K562 (cell line): ENCODE results near the gene LECT2. TPM values are rescaled to one million over a fixed set of nuclear protein-coding genes. Genes with fewer than 3 reads are reported as not detected.

ENCODE experiments used
- ATAC-seq: fragments of 200-7000 bp; cut with Tn5 transposase; 3 replicates; pipeline ENCODE4 v1.9.1; 2020; ENCODE audit warnings: moderate library complexity
- BruUV-seq: library from RNA; stranded (reverse); fragments of 400-500 nt; replicated peaks from 2 replicates; lab custom pipeline; 2021; lab: Mats Ljungman, UMichigan
- CTCF ChIA-PET: fragments of 300-600 bp; formaldehyde crosslinking; extraction: SDS; loops from one replicate; lab custom pipeline; 2021; ENCODE audit warnings: low intra/inter-chr PET ratio; lab: Yijun Ruan, JAX
- POLR2A ChIA-PET: fragments of 300-600, 350-650 bp; sonication (Branson Sonifier 250); formaldehyde crosslinking; extraction: SDS; loops from one replicate; lab custom pipeline; 2021; ENCODE audit warnings: antibody characterized with exemption, inconsistent platforms; lab: Yijun Ruan, JAX
- DNase-seq, 4 experiments: peaks; one replicate each; pipeline versions ENCODE4 v3.0.0 to v3.0.0-alpha.2; 2011 to 2018; ENCODE audit warnings: low spot score in 3 of 4, mixed read lengths in 3 of 4; ENCODE audit errors: extremely low read depth in 1 of 4
- FAIRE-seq: peaks from 2 replicates; lab custom pipeline; 2011; peaks lifted over from hg19 to GRCh38; lab: Jason Lieb, UNC
- H2AFZ ChIP-seq: 2 replicates; pipeline ENCODE4 v1.6.0; 2011; ENCODE audit warnings: low read depth, low read length, control low read depth, inconsistent platforms
- H3K27ac ChIP-seq: fragments of 200-600 bp; 3 replicates; pipeline ENCODE4 v1.8.0; 2011; ENCODE audit warnings: low read depth, mild to moderate bottlenecking, control low read depth, inconsistent platforms, low read length, moderate library complexity, mixed read lengths; ENCODE audit errors: extremely low read depth
- H3K27me3 ChIP-seq, 2 experiments: fragments of 300-600 bp in 1 of 2; 2 replicates in 1 of 2; 3 replicates in 1 of 2; pipeline versions ENCODE4 v1.6.0 to v1.8.0; 2011; ENCODE audit warnings: inconsistent platforms in 2 of 2, low read length in 2 of 2, mild to moderate bottlenecking in 1 of 2, mixed read lengths in 1 of 2, moderate library complexity in 1 of 2; ENCODE audit not compliant: control insufficient read depth in 2 of 2, insufficient read depth in 2 of 2
- H3K36me3 ChIP-seq: fragments of 300-600 bp; 3 replicates; pipeline ENCODE4 v1.8.0; 2011; ENCODE audit warnings: mild to moderate bottlenecking, low read length, inconsistent platforms; ENCODE audit not compliant: control insufficient read depth, insufficient read depth
- H3K4me1 ChIP-seq, 2 experiments: fragments of 200-600 bp in 1 of 2; replicated peaks in 1 of 2; 2 replicates in 1 of 2; 3 replicates in 1 of 2; pipeline versions ENCODE4 v1.5.1 to v1.8.0; 2011; ENCODE audit warnings: inconsistent platforms in 2 of 2, low read length in 2 of 2, mild to moderate bottlenecking in 1 of 2, mixed read lengths in 1 of 2, moderate library complexity in 1 of 2; ENCODE audit not compliant: control insufficient read depth in 2 of 2, insufficient read depth in 2 of 2
- H3K4me2 ChIP-seq: 2 replicates; pipeline ENCODE4 v1.6.1; 2011; ENCODE audit warnings: low read length, control low read depth, inconsistent platforms, mixed read lengths; ENCODE audit not compliant: insufficient read depth
- H3K4me3 ChIP-seq: fragments of 200-600 bp; sonication (generic), shearing (Covaris generic); 2 replicates; pipeline ENCODE4 v1.5.1; 2016; ENCODE audit warnings: control low read depth, inconsistent platforms
- H3K79me2 ChIP-seq: fragments of 200-600 bp; 3 replicates; pipeline ENCODE4 v1.8.0; 2011; ENCODE audit warnings: low read length, inconsistent platforms; ENCODE audit not compliant: control insufficient read depth, insufficient read depth
- H3K9ac ChIP-seq, 2 experiments: 2 replicates each; pipeline versions ENCODE4 v1.6.0 to v1.6.1; 2011; ENCODE audit warnings: low read depth in 2 of 2, low read length in 2 of 2, control low read depth in 1 of 2, inconsistent platforms in 1 of 2, mild to moderate bottlenecking in 1 of 2, mixed read lengths in 1 of 2; ENCODE audit not compliant: insufficient read depth in 1 of 2
- H3K9me1 ChIP-seq: one replicate; pipeline ENCODE4 v1.6.0; 2011; ENCODE audit warnings: inconsistent platforms, mild to moderate bottlenecking, low read length, moderate library complexity; ENCODE audit not compliant: control insufficient read depth, insufficient read depth
- H3K9me3 ChIP-seq: replicated peaks from 2 replicates; pipeline ENCODE4 v1.5.1; 2011; ENCODE audit warnings: low read depth, low read length, inconsistent platforms; ENCODE audit not compliant: control insufficient read depth, insufficient read depth
- H4K20me1 ChIP-seq: replicated peaks from 2 replicates; pipeline ENCODE4 v1.6.1; 2011; ENCODE audit warnings: low read length, inconsistent platforms, mixed read lengths; ENCODE audit not compliant: control insufficient read depth, insufficient read depth
- E2F3 ChIP-seq: fragments of 250-450 bp; sonication (Bioruptor Pico); IDR thresholded peaks from 2 replicates; pipeline ENCODE4 v1.4.0; 2020; ENCODE audit warnings: mild to moderate bottlenecking
- ETV1 ChIP-seq: fragments of 450-650 bp; conservative IDR thresholded peaks from 2 replicates; pipeline ENCODE4 v1.6.1; 2016; ENCODE audit warnings: missing genetic modification characterization, control low read depth, low read depth, missing compliant biosample characterization
- HDGF ChIP-seq: fragments of 450-650 bp; IDR thresholded peaks from 2 replicates; pipeline ENCODE4 v1.6.1; 2016
- NCOA2 ChIP-seq, 2 experiments: fragments of 450-650 bp; IDR thresholded peaks; 2 replicates each; pipeline ENCODE4 v1.6.1; 2018; ENCODE audit warnings: mild to moderate bottlenecking in 2 of 2, moderate library complexity in 1 of 2; ENCODE audit not compliant: partially characterized antibody in 2 of 2
- SIN3A ChIP-seq, 2 experiments: fragments of 150-350 bp in 1 of 2; IDR thresholded peaks; 2 replicates each; pipeline ENCODE4 v1.6.1; 2011 to 2016; ENCODE audit warnings: borderline replicate concordance in 2 of 2, low read depth in 2 of 2, low read length in 2 of 2, mild to moderate bottlenecking in 2 of 2, moderate library complexity in 2 of 2; ENCODE audit not compliant: control insufficient read depth in 1 of 2
- SRSF9 ChIP-seq: fragments of 200-400 bp; formaldehyde crosslinking; IDR thresholded peaks from 2 replicates; pipeline ENCODE4 v1.6.1; 2017; ENCODE audit warnings: low read depth, low read length, borderline replicate concordance
- ZNF217 ChIP-seq: sonication (generic); formaldehyde crosslinking; IDR thresholded peaks from 2 replicates; pipeline ENCODE4 v1.8.0; 2022; ENCODE audit warnings: mild to moderate bottlenecking, missing genetic modification reagents
- ZNF23 ChIP-seq: fragments of 250-450 bp; sonication (Bioruptor Pico); IDR thresholded peaks from 2 replicates; pipeline ENCODE4 v1.4.0; 2020; ENCODE audit warnings: mild to moderate bottlenecking
- ZNF347 ChIP-seq: fragments of 450-650 bp; formaldehyde crosslinking; IDR thresholded peaks from 2 replicates; pipeline ENCODE4 v1.4.0; 2020; ENCODE audit warnings: low read depth, mild to moderate bottlenecking, moderate library complexity
- WGBS: fragments of 100-300 bp; shearing (Covaris generic); methylation state at CpG from one replicate; pipeline ENCODE4 v1.1.6; 2016; ENCODE audit warnings: low coverage, mixed read lengths; ENCODE audit not compliant: insufficient coverage; ENCODE audit errors: missing lambda C conversion rate; 5-methylcytosine and 5-hydroxymethylcytosine counted together
- in situ Hi-C: fragments of 300-500 bp; cut with MboI; formaldehyde crosslinking; loops from 4 replicates; pipeline ENCODE4 v1.15.0; 2018; ENCODE audit warnings: inconsistent platforms, mixed read lengths
- intact Hi-C: fragments of 100-400 bp; cut with micrococcal nuclease; formaldehyde crosslinking; loops from 2 replicates; pipeline ENCODE4 v1.14.2; 2022
- polyA plus RNA-seq, 8 experiments: library from polyadenylated mRNA; depleted of rRNA in 4 of 8; stranded (reverse) in 5 of 8; unstranded in 3 of 8; fragments of >200 nt; fragmentation: Nextera tagmentation in 2 of 8; fragmentation: Illumina TruSeq in 1 of 8; extraction: Ambion mirVana in 2 of 8; extraction: Trizol in 1 of 8; gene quantifications; 2 replicates each; pipeline versions ENCODE4 v1.2.1 to v1.2.3, GENCODE V29; 2011 to 2014; ENCODE audit warnings: inconsistent platforms in 1 of 8, missing spikeins in 1 of 8
- total RNA-seq, 7 experiments: library from RNA; depleted of rRNA in 6 of 7; stranded (reverse); fragments of >200 nt in 6 of 7; fragmentation: Illumina TruSeq in 2 of 7; extraction: Trizol in 2 of 7; gene quantifications; 2 replicates each; pipeline versions ENCODE4 v1.2.1 to v1.2.3, GENCODE V29; 2011 to 2021; ENCODE audit warnings: low replicate concordance in 1 of 7

Gene LECT2
- total and polyA plus RNA-seq, 9 of the 15 experiments (the other 6 are each of a cell fraction or from before 2014, with no cell fraction given): not detected

DNA sequence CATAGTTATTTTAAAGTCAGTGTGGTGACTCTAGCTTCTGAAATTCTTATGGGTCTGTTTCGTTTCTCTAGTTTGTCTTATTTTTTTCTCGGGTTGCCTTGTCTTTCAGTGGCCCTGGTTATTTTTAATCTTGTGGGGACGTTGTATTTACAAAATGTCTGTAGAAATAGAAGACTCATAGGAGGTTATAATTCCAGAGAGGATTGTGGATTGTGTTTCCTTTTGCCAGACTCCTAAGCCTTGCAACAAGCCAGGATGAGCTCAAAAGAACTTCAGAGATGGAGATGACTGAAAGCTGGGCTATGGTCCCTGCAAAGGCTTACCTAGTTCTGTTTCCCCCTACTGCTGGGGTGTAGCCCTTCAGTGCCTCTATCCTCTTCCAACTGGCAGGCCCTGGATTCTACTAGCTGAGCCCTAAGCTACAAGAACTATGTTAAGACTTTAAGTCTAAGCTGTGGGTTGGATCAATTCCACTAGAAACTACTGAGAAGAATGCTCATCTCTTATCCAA is 32.2 kb upstream of the LECT2 start:
- no peak overlapping the region for H3K4me3 ChIP-seq
- peak overlapping the region; percentile 30; the same call in 1 of the 2 replicates for H2AFZ ChIP-seq
- CTCF ChIA-PET: interaction anchor here (0.5 kb wide), 1 partner anchor 1459 kb away, joined by 5 read pairs; no protein-coding TSS in a partner anchor
- no peak overlapping the region for H3K27ac ChIP-seq
- 2% methylated on average over 3 of the region's 3 CpGs for WGBS
- H3K27me3 ChIP-seq: peaks cover 3 to 12% of the 10 kb centered on the region in 2 experiments; a peak in 3 of 5 replicates
- DNase-seq (no peak), FAIRE-seq (no peak), ATAC-seq (no peak)
- no peaks in the 10 kb centered on the region for H4K20me1 ChIP-seq
- TF ChIP-seq SRSF9 (no peak), ETV1 (tag) (no peak), NCOA2 (IDR thresholded peaks at IDR 0.05; ENCODE audit: partially characterized antibody in 2 of 2) (no peak), ZNF23 (no peak), SIN3A (IDR thresholded peaks at IDR 0.05; ENCODE audit: borderline replicate concordance in 2 of 2, control insufficient read depth in 1 of 2, low read depth in 2 of 2, low read length in 2 of 2) (no peak), E2F3 (CRISPR knock-in tag) (no peak), ZNF347 (no peak), ZNF217 (CRISPR knock-in tag) (no peak), HDGF (no peak)
- H3K79me2 ChIP-seq: no peaks in the 10 kb centered on the region
- H3K4me1 ChIP-seq: peaks cover 0 to 5% of the 10 kb centered on the region in 2 experiments; a peak in 1 of 5 replicates
- H3K9me1 ChIP-seq: no peaks in the 10 kb centered on the region
- no peak overlapping the region for H3K4me2 ChIP-seq
- H3K36me3 ChIP-seq: no peaks in the 10 kb centered on the region
- POLR2A ChIA-PET: interaction anchor here (1.3 to 1.5 kb wide), 3 partner anchors 9 to 16 kb away, joined by 3 to 4 read pairs (median 4); no protein-coding TSS in a partner anchor
- no peaks in the 10 kb centered on the region for H3K9me3 ChIP-seq
- H3K9ac ChIP-seq: no peak overlapping the region
- BruUV-seq: no TSS peak
- intact Hi-C loops: no loop called here
- in situ Hi-C loops: no loop called here
